ENCODE measurements around the gene ARHGAP9.
"Not testable (repeated sequence)": the region's sequence is repeated elsewhere in the genome, so short reads cannot be mapped to it uniquely, and the experiment has no call there.

The ARHGAP9 gene

GRCh38 chr12:57515934-57516541 lies 36.4 kb upstream of the ARHGAP9 start:
- TF ChIP-seq POLR2AphosphoS5 (IDR thresholded peaks at IDR 0.05; ENCODE audit: low read depth) (peak; percentile 17; the same call in 1 of the 2 replicates), CTCF (IDR thresholded peaks at IDR 0.05; ENCODE audit: insufficient read depth, low read length) (no peak), SPI1 (IDR thresholded peaks at IDR 0.05; ENCODE audit: borderline replicate concordance, low read depth) (peak; percentile 22; the same call in 1 of the 2 replicates), REST (IDR thresholded peaks at IDR 0.05; ENCODE audit: insufficient replicate concordance, low read depth) (no peak)
- H3K27ac ChIP-seq (replicated peaks), result no peak overlapping the region
- DNase-seq (ENCODE audit: low read depth in 1 of 2, low spot score in 1 of 2), result no peak
- H3K27me3 ChIP-seq (ENCODE audit: insufficient read depth, poor library complexity, severe bottlenecking), result no peaks in the 10 kb centered on the region
- no peak overlapping the region for H3K4me3 ChIP-seq (replicated peaks; ENCODE audit: insufficient read depth, low read length)

- DNase-seq (ENCODE audit: low read depth in 1 of 2, low spot score in 1 of 2), result no peak
- no peak overlapping the region for H3K4me3 ChIP-seq (replicated peaks; ENCODE audit: insufficient read depth, low read length)
- H3K27ac ChIP-seq (replicated peaks), result no peak overlapping the region
- TF ChIP-seq CTCF (IDR thresholded peaks at IDR 0.05; ENCODE audit: insufficient read depth, low read length), result no peak
- TF ChIP-seq POLR2AphosphoS5 (IDR thresholded peaks at IDR 0.05; ENCODE audit: low read depth), result no peak
- no peak for TF ChIP-seq REST (IDR thresholded peaks at IDR 0.05; ENCODE audit: insufficient replicate concordance, low read depth)
- no peak for TF ChIP-seq SPI1 (IDR thresholded peaks at IDR 0.05; ENCODE audit: borderline replicate concordance, low read depth)
- no peak for TF ChIP-seq GABPA (IDR thresholded peaks at IDR 0.05; ENCODE audit: low read depth)
- H3K27me3 ChIP-seq (ENCODE audit: insufficient read depth, poor library complexity, severe bottlenecking), result no peaks in the 10 kb centered on the region
These were observed 35.8 kb upstream of the ARHGAP9 start for GRCh38 chr12:57515408-57515933.

- Histone ChIP-seq H3K4me3 (replicated peaks; ENCODE audit: insufficient read depth, low read length) (no peak overlapping the region), H3K27me3 (ENCODE audit: insufficient read depth, poor library complexity, severe bottlenecking) (no peaks in the 10 kb centered on the region), H3K27ac (replicated peaks) (no peak overlapping the region)
- TF ChIP-seq POLR2AphosphoS5 (IDR thresholded peaks at IDR 0.05; ENCODE audit: low read depth), result no peak; the same call in 1 of the 2 replicates
- TF ChIP-seq SPI1 (IDR thresholded peaks at IDR 0.05; ENCODE audit: borderline replicate concordance, low read depth), result no peak
- TF ChIP-seq CTCF (IDR thresholded peaks at IDR 0.05; ENCODE audit: insufficient read depth, low read length), result no peak
- no peak for TF ChIP-seq REST (IDR thresholded peaks at IDR 0.05; ENCODE audit: insufficient replicate concordance, low read depth)
- TF ChIP-seq GABPA (IDR thresholded peaks at IDR 0.05; ENCODE audit: low read depth), result no peak
- no peak for DNase-seq (ENCODE audit: low read depth in 1 of 2, low spot score in 1 of 2)
These were observed 35.2 kb upstream of the ARHGAP9 start for GRCh38 chr12:57514720-57515407.

- H3K4me3 ChIP-seq (replicated peaks; ENCODE audit: insufficient read depth, low read length); H3K27me3 ChIP-seq (ENCODE audit: insufficient read depth, poor library complexity, severe bottlenecking); H3K27ac ChIP-seq (replicated peaks); DNase-seq (ENCODE audit: low read depth in 1 of 2, low spot score in 1 of 2): not testable (repeated sequence)
These were observed 34.6 kb upstream of the ARHGAP9 start for GRCh38 chr12:57514246-57514645.

GRCh38 chr12:57513677-57514076 lies 34.0 kb upstream of the ARHGAP9 start:
- H3K27ac ChIP-seq (replicated peaks); DNase-seq (ENCODE audit: low read depth in 1 of 2, low spot score in 1 of 2); H3K4me3 ChIP-seq (replicated peaks; ENCODE audit: insufficient read depth, low read length); H3K27me3 ChIP-seq (ENCODE audit: insufficient read depth, poor library complexity, severe bottlenecking): not testable (repeated sequence)
